Ishikawa (cell line): Measurements from ENCODE around the gene MED13L.

Source experiments
- CEBPB ChIP-seq: IDR thresholded peaks from 2 replicates; pipeline ENCODE4 v1.6.1; 2012
- CREB1 ChIP-seq: IDR thresholded peaks from 2 replicates; pipeline ENCODE4 v1.6.1; 2012; ENCODE audit warnings: low read depth
- EGR1 ChIP-seq: IDR thresholded peaks from 2 replicates; pipeline ENCODE4 v1.6.1; 2012
- EP300 ChIP-seq: IDR thresholded peaks from 2 replicates; pipeline ENCODE4 v1.6.1; 2012; ENCODE audit warnings: borderline replicate concordance
- FOXM1 ChIP-seq: IDR thresholded peaks from 2 replicates; pipeline ENCODE4 v1.6.1; 2012; ENCODE audit warnings: low read depth, borderline replicate concordance
- MAX ChIP-seq: IDR thresholded peaks from 2 replicates; pipeline ENCODE4 v1.6.1; 2012
- NFIC ChIP-seq: IDR thresholded peaks from 2 replicates; pipeline ENCODE4 v1.6.1; 2012
- RAD21 ChIP-seq: IDR thresholded peaks from 2 replicates; pipeline ENCODE4 v1.6.1; 2012; ENCODE audit warnings: low read depth
- REST ChIP-seq: IDR thresholded peaks from 2 replicates; pipeline ENCODE4 v1.6.1; 2012; ENCODE audit warnings: low read depth, mild to moderate bottlenecking
- TAF1 ChIP-seq: IDR thresholded peaks from 2 replicates; pipeline ENCODE4 v1.6.1; 2012; ENCODE audit warnings: low read depth, mild to moderate bottlenecking
- TCF12 ChIP-seq: IDR thresholded peaks from 2 replicates; pipeline ENCODE4 v1.6.1; 2012; ENCODE audit warnings: low read depth
- TEAD4 ChIP-seq: IDR thresholded peaks from 2 replicates; pipeline ENCODE4 v1.6.1; 2012
- USF1 ChIP-seq: IDR thresholded peaks from 2 replicates; pipeline ENCODE4 v1.6.1; 2012
- YY1 ChIP-seq: IDR thresholded peaks from 2 replicates; pipeline ENCODE4 v1.6.1; 2012; ENCODE audit warnings: low read depth
- ZBTB7A ChIP-seq: IDR thresholded peaks from 2 replicates; pipeline ENCODE4 v1.6.1; 2012; ENCODE audit warnings: low read depth

MED13L gene

GRCh38 chr12:116248433-116248832 lies 29.1 kb downstream of the MED13L start:
- TF ChIP-seq EP300 (no peak), FOXM1 (no peak), USF1 (no peak), REST (no peak), CEBPB (no peak), NFIC (no peak), CREB1 (no peak), MAX (no peak), RAD21 (no peak)

GRCh38 chr12:116247377-116247776 lies 30.1 kb downstream of the MED13L start:
- no peak for TF ChIP-seq MAX

- TF ChIP-seq YY1 (no peak), RAD21 (no peak), REST (no peak), CREB1 (no peak), ZBTB7A (no peak), EP300 (no peak), EGR1 (no peak), MAX (no peak), TCF12 (no peak), TAF1 (no peak), USF1 (no peak), CEBPB (no peak), TEAD4 (no peak), NFIC (no peak), FOXM1 (no peak)
These were observed 30.9 kb downstream of the MED13L start for GRCh38 chr12:116246490-116247179.

GRCh38 chr12:116245189-116245588 lies 32.3 kb downstream of the MED13L start:
- TF ChIP-seq TAF1 (no peak), FOXM1 (no peak), EGR1 (no peak), ZBTB7A (no peak), TEAD4 (no peak), NFIC (no peak), YY1 (no peak), CREB1 (no peak), USF1 (no peak), CEBPB (no peak), REST (no peak), EP300 (no peak), RAD21 (no peak), MAX (no peak), TCF12 (no peak)
